ENCODE data around the gene KIF2A. TPM values are rescaled to one million over a fixed set of nuclear protein-coding genes. Genes with fewer than 3 reads are reported as not detected.
A peak's percentile ranks its signal among the peaks of the same experiment; 100 is the strongest.

The KIF2A gene
- total RNA-seq, 2 donors from 2014 or later: 10.3 to 16.3 TPM

GRCh38 chr5:62385816-62386400 lies 79.9 kb downstream of the KIF2A start:
- no peak overlapping the region for H3K27ac ChIP-seq

GRCh38 chr5:62386824-62387223 lies 80.8 kb downstream of the KIF2A start:
- H3K36me3 ChIP-seq: peaks cover 52% of the 10 kb centered on the region
- no peaks in the 10 kb centered on the region for H3K9me3 ChIP-seq
- peaks cover 0 to 15% of the 10 kb centered on the region in 2 donors for H3K4me1 ChIP-seq
- H3K27ac ChIP-seq: peak overlapping the region in 1 of 2 donors; percentile 11
- H3K27me3 ChIP-seq: no peaks in the 10 kb centered on the region
- no peak for TF ChIP-seq CTCF (IDR thresholded peaks at IDR 0.05)
- H3K4me3 ChIP-seq: no peak overlapping the region
- DNase-seq (ENCODE audit: low spot score): no peak

More at GRCh38 chr5:62385816-62386400, 79.9 kb downstream of the KIF2A start:
- Histone ChIP-seq H3K9me3 (no peaks in the 10 kb centered on the region), H3K27me3 (no peaks in the 10 kb centered on the region), H3K4me3 (no peak overlapping the region), H3K4me1 (peaks cover 0 to 15% of the 10 kb centered on the region in 2 donors), H3K36me3 (peaks cover 54% of the 10 kb centered on the region)
- TF ChIP-seq CTCF (IDR thresholded peaks at IDR 0.05): no peak
- DNase-seq (ENCODE audit: low spot score): no peak

- Histone ChIP-seq H3K9me3 (no peaks in the 10 kb centered on the region), H3K36me3 (peaks cover 68% of the 10 kb centered on the region), H3K27me3 (no peaks in the 10 kb centered on the region), H3K4me3 (no peak overlapping the region), H3K4me1 (no peaks in the 10 kb centered on the region), H3K27ac (no peak overlapping the region)
- no peak for DNase-seq (ENCODE audit: low spot score)
- no peak for TF ChIP-seq CTCF (IDR thresholded peaks at IDR 0.05)
Measured at GRCh38 chr5:62395210-62395950, 89.4 kb downstream of the KIF2A start.

GRCh38 chr5:62403411-62404250 lies 97.6 kb downstream of the KIF2A start, which contains the start of gene DIMT1:
Gene DIMT1, minus strand, starts transcription at chr5:62403905. Its CDS starts 133 bp downstream, at chr5:62403772.
- no peaks in the 10 kb centered on the region for H3K27me3 ChIP-seq
- peaks cover 0 to 13% of the 10 kb centered on the region in 2 donors for H3K4me1 ChIP-seq
- TF ChIP-seq CTCF (IDR thresholded peaks at IDR 0.05): no peak
- H3K36me3 ChIP-seq: peaks cover 21% of the 10 kb centered on the region
- DNase-seq (ENCODE audit: low spot score): peak; percentile 98
- H3K4me3 ChIP-seq: peak within 1 kb of the TSS; percentile 82 to 86
- H3K9me3 ChIP-seq: no peaks in the 10 kb centered on the region
- H3K27ac ChIP-seq: peak within 1 kb of the TSS; percentile 98

- no peaks in the 10 kb centered on the region for H3K27me3 ChIP-seq
- H3K4me3 ChIP-seq: peak within 1 kb of the TSS; percentile 89 to 96
- no peaks in the 10 kb centered on the region for H3K36me3 ChIP-seq
- H3K9me3 ChIP-seq: no peaks in the 10 kb centered on the region
- H3K27ac ChIP-seq: peak within 1 kb of the TSS; percentile 68 to 75
- TF ChIP-seq CTCF (IDR thresholded peaks at IDR 0.05): no peak
- peaks cover 0 to 14% of the 10 kb centered on the region in 2 donors for H3K4me1 ChIP-seq
- peak; percentile 98 for DNase-seq (ENCODE audit: low spot score)
Measured at GRCh38 chr5:62412549-62413329, 106.7 kb downstream of the KIF2A start, which contains the start of gene IPO11. Gene IPO11, plus strand, starts transcription at chr5:62412763. Its CDS starts 24,517 bp downstream, at chr5:62437280.

All from right atrium auricular region (tissue), 2 donors.